ENCODE results near the gene IGF2R. TPM values are rescaled to one million over a fixed set of nuclear protein-coding genes. Genes with fewer than 3 reads are reported as not detected.

IGF2R gene
- total and polyA plus RNA-seq, 2 donors from 2014 or later: 23.7 to 88.6 TPM

GRCh38 chr6:160103825-160104100 is 134.9 kb downstream of the IGF2R start:
- Histone ChIP-seq H3K9ac (ENCODE audit: low read length in 3 of 3) (no peak overlapping the region), H3K36me3 (ENCODE audit: control insufficient read depth in 2 of 3, insufficient read depth in 3 of 3, low read length in 3 of 3) (peaks cover 0 to 38% (median 16%) of the 10 kb centered on the region in 3 donors), H3K4me1 (ENCODE audit: control insufficient read depth in 2 of 3, insufficient read depth in 2 of 3, low read depth in 1 of 3, low read length in 3 of 3) (peaks cover 0 to 9% (median 3%) of the 10 kb centered on the region in 3 donors), H3K9me3 (ENCODE audit: control insufficient read depth in 2 of 3, insufficient read depth in 1 of 3, low read length in 3 of 3) (no peaks in the 10 kb centered on the region), H3K27ac (ENCODE audit: low read depth in 2 of 2, low read length in 2 of 2) (no peak overlapping the region), H3K4me3 (ENCODE audit: low read length in 3 of 3) (no peak overlapping the region), H3K27me3 (ENCODE audit: control insufficient read depth, insufficient read depth, low read length) (no peaks in the 10 kb centered on the region)
- DNase-seq: no peak
- no peak for FAIRE-seq
- intact Hi-C loops (cut with DNase I): no loop called here
- TF ChIP-seq CTCF (IDR thresholded peaks at IDR 0.05; ENCODE audit: borderline replicate concordance, extremely low read depth, insufficient read depth): no peak

- peaks cover 0 to 9% (median 3%) of the 10 kb centered on the region in 3 donors for H3K4me1 ChIP-seq (ENCODE audit: control insufficient read depth in 2 of 3, insufficient read depth in 2 of 3, low read depth in 1 of 3, low read length in 3 of 3)
- FAIRE-seq: no peak
- no peak for TF ChIP-seq CTCF (IDR thresholded peaks at IDR 0.05; ENCODE audit: borderline replicate concordance, extremely low read depth, insufficient read depth)
- H3K36me3 ChIP-seq (ENCODE audit: control insufficient read depth in 2 of 3, insufficient read depth in 3 of 3, low read length in 3 of 3): peaks cover 2 to 38% (median 16%) of the 10 kb centered on the region in 3 donors
- H3K27me3 ChIP-seq (ENCODE audit: control insufficient read depth, insufficient read depth, low read length): no peaks in the 10 kb centered on the region
- no peak overlapping the region for H3K4me3 ChIP-seq (ENCODE audit: low read length in 3 of 3)
- no peak for DNase-seq
- no peaks in the 10 kb centered on the region for H3K9me3 ChIP-seq (ENCODE audit: control insufficient read depth in 2 of 3, insufficient read depth in 1 of 3, low read length in 3 of 3)
- H3K9ac ChIP-seq (ENCODE audit: low read length in 3 of 3): no peak overlapping the region
- H3K27ac ChIP-seq (ENCODE audit: low read depth in 2 of 2, low read length in 2 of 2): no peak overlapping the region
- intact Hi-C loops (cut with DNase I): no loop called here
These were observed 136.1 kb downstream of the IGF2R start for GRCh38 chr6:160104821-160105517.

GRCh38 chr6:160106010-160106409 is 137.1 kb downstream of the IGF2R start:
- peaks cover 2 to 38% (median 16%) of the 10 kb centered on the region in 3 donors for H3K36me3 ChIP-seq (ENCODE audit: control insufficient read depth in 2 of 3, insufficient read depth in 3 of 3, low read length in 3 of 3)
- TF ChIP-seq CTCF (IDR thresholded peaks at IDR 0.05; ENCODE audit: borderline replicate concordance, extremely low read depth, insufficient read depth): no peak
- peaks cover 0 to 9% (median 2%) of the 10 kb centered on the region in 3 donors for H3K4me1 ChIP-seq (ENCODE audit: control insufficient read depth in 2 of 3, insufficient read depth in 2 of 3, low read depth in 1 of 3, low read length in 3 of 3)
- H3K9ac ChIP-seq (ENCODE audit: low read length in 3 of 3): no peak overlapping the region
- FAIRE-seq (no peak), DNase-seq (no peak)
- no peaks in the 10 kb centered on the region for H3K27me3 ChIP-seq (ENCODE audit: control insufficient read depth, insufficient read depth, low read length)
- no peaks in the 10 kb centered on the region for H3K9me3 ChIP-seq (ENCODE audit: control insufficient read depth in 2 of 3, insufficient read depth in 1 of 3, low read length in 3 of 3)
- H3K27ac ChIP-seq (ENCODE audit: low read depth in 2 of 2, low read length in 2 of 2): no peak overlapping the region
- intact Hi-C loops (cut with DNase I): no loop called here
- H3K4me3 ChIP-seq (ENCODE audit: low read length in 3 of 3): no peak overlapping the region

- Histone ChIP-seq H3K27ac (ENCODE audit: low read depth in 2 of 2, low read length in 2 of 2) (no peak overlapping the region), H3K27me3 (ENCODE audit: control insufficient read depth, insufficient read depth, low read length) (no peaks in the 10 kb centered on the region), H3K4me3 (ENCODE audit: low read length in 3 of 3) (no peak overlapping the region), H3K9me3 (ENCODE audit: control insufficient read depth in 2 of 3, insufficient read depth in 1 of 3, low read length in 3 of 3) (no peaks in the 10 kb centered on the region), H3K36me3 (ENCODE audit: control insufficient read depth in 2 of 3, insufficient read depth in 3 of 3, low read length in 3 of 3) (peaks cover 2 to 37% (median 13%) of the 10 kb centered on the region in 3 donors), H3K9ac (ENCODE audit: low read length in 3 of 3) (no peak overlapping the region), H3K4me1 (ENCODE audit: control insufficient read depth in 2 of 3, insufficient read depth in 2 of 3, low read depth in 1 of 3, low read length in 3 of 3) (peaks cover 0 to 9% (median 0%) of the 10 kb centered on the region in 3 donors)
- no peak for FAIRE-seq
- no peak for DNase-seq
- no peak for TF ChIP-seq CTCF (IDR thresholded peaks at IDR 0.05; ENCODE audit: borderline replicate concordance, extremely low read depth, insufficient read depth)
- intact Hi-C loops (cut with DNase I): no loop called here
These were observed 137.8 kb downstream of the IGF2R start for GRCh38 chr6:160106701-160107100.

Measured in kidney (tissue), 14 donors.